H9 (cell line): ENCODE results near the gene FXYD1. TPM values are rescaled to one million over a fixed set of nuclear protein-coding genes. Genes with fewer than 3 reads are reported as not detected.

Source experiments
- DNase-seq: peaks from one replicate; pipeline ENCODE4 v3.0.0-alpha.2; 2017
- H2AFZ ChIP-seq: one replicate; pipeline ENCODE4 v1.6.1; 2013; ENCODE audit warnings: mild to moderate bottlenecking, low read length, control low read depth, moderate library complexity
- H2AK5ac ChIP-seq: 2 replicates; pipeline ENCODE4 v1.6.1; 2013; ENCODE audit warnings: low read length, control low read depth, mixed read lengths; ENCODE audit not compliant: insufficient read length
- H2BK120ac ChIP-seq: one replicate; pipeline ENCODE4 v1.6.1; 2013; ENCODE audit warnings: low read depth, mild to moderate bottlenecking, low read length, control low read depth, inconsistent platforms; ENCODE audit not compliant: poor library complexity, severe bottlenecking
- H2BK12ac ChIP-seq: 2 replicates; pipeline ENCODE4 v1.6.1; 2013; ENCODE audit warnings: low read length, control low read depth, mixed read lengths, low read depth; ENCODE audit not compliant: insufficient read length
- H2BK15ac ChIP-seq: 2 replicates; pipeline ENCODE4 v1.6.1; 2013; ENCODE audit warnings: low read depth, low read length, control low read depth
- H2BK20ac ChIP-seq: one replicate; pipeline ENCODE4 v1.6.1; 2013; ENCODE audit warnings: low read depth, mild to moderate bottlenecking, low read length, control low read depth, inconsistent platforms; ENCODE audit not compliant: poor library complexity, severe bottlenecking
- H2BK5ac ChIP-seq: 2 replicates; pipeline ENCODE4 v1.6.1; 2013; ENCODE audit warnings: low read length, control low read depth, mixed read lengths; ENCODE audit not compliant: insufficient read length
- H3K14ac ChIP-seq: 2 replicates; pipeline ENCODE4 v1.6.1; 2013; ENCODE audit warnings: low read length, control low read depth; ENCODE audit not compliant: insufficient read depth
- H3K18ac ChIP-seq: 2 replicates; pipeline ENCODE4 v1.6.1; 2013; ENCODE audit warnings: low read depth, mild to moderate bottlenecking, mixed read lengths, low read length, control low read depth; ENCODE audit not compliant: insufficient read length
- H3K23ac ChIP-seq: 2 replicates; pipeline ENCODE4 v1.6.1; 2013; ENCODE audit warnings: low read length, control low read depth, mixed read lengths, low read depth; ENCODE audit not compliant: insufficient read length
- H3K23me2 ChIP-seq: 2 replicates; pipeline ENCODE4 v1.6.1; 2013; ENCODE audit warnings: low read depth, mild to moderate bottlenecking, mixed read lengths, low read length, control low read depth; ENCODE audit not compliant: insufficient read length, poor library complexity, severe bottlenecking
- H3K27ac ChIP-seq: 2 replicates; pipeline ENCODE4 v1.5.1; 2013; ENCODE audit warnings: low read length, control low read depth, mixed read lengths, low read depth; ENCODE audit not compliant: insufficient read length
- H3K27me3 ChIP-seq: 2 replicates; pipeline ENCODE4 v1.6.1; 2013; ENCODE audit warnings: low read length, control low read depth, inconsistent platforms; ENCODE audit not compliant: insufficient read depth
- H3K4ac ChIP-seq: 2 replicates; pipeline ENCODE4 v1.6.1; 2013; ENCODE audit warnings: low read depth, mild to moderate bottlenecking, control low read depth, inconsistent platforms, low read length, moderate library complexity
- H3K4me1 ChIP-seq: 2 replicates; pipeline ENCODE4 v1.6.1; 2013; ENCODE audit warnings: low read length, control low read depth, inconsistent platforms; ENCODE audit not compliant: insufficient read depth
- H3K4me2 ChIP-seq: 2 replicates; pipeline ENCODE4 v1.6.1; 2013; ENCODE audit warnings: low read length, control low read depth, mixed read lengths; ENCODE audit not compliant: insufficient read length, insufficient read depth
- H3K56ac ChIP-seq: 2 replicates; pipeline ENCODE4 v1.6.1; 2013; ENCODE audit warnings: low read depth, mild to moderate bottlenecking, mixed read lengths, low read length, control low read depth; ENCODE audit not compliant: insufficient read length
- H3K79me1 ChIP-seq: 2 replicates; pipeline ENCODE4 v1.6.1; 2013; ENCODE audit warnings: low read depth, mild to moderate bottlenecking, moderate library complexity, low read length, control low read depth, inconsistent platforms; ENCODE audit not compliant: insufficient read depth, poor library complexity, severe bottlenecking
- H3K79me2 ChIP-seq: 2 replicates; pipeline ENCODE4 v1.6.1; 2013; ENCODE audit warnings: low read length, control low read depth, inconsistent platforms; ENCODE audit not compliant: insufficient read depth
- H3K9ac ChIP-seq: 2 replicates; pipeline ENCODE4 v1.6.1; 2013; ENCODE audit warnings: low read length, control low read depth, mixed read lengths; ENCODE audit not compliant: insufficient read length; ENCODE audit errors: extremely low read depth
- H3K9me3 ChIP-seq: one replicate; pipeline ENCODE4 v1.6.1; 2013; ENCODE audit warnings: low read depth, low read length, inconsistent platforms; ENCODE audit not compliant: control insufficient read depth
- H3T11ph ChIP-seq: one replicate; pipeline ENCODE4 v1.6.1; 2013; ENCODE audit warnings: mild to moderate bottlenecking, low read length, control low read depth, inconsistent platforms
- H4K20me1 ChIP-seq: one replicate; pipeline ENCODE4 v1.6.1; 2013; ENCODE audit not compliant: control insufficient read depth, insufficient read length, insufficient read depth
- H4K5ac ChIP-seq: 2 replicates; pipeline ENCODE4 v1.6.1; 2013; ENCODE audit warnings: low read depth, mild to moderate bottlenecking, mixed read lengths, low read length, control low read depth; ENCODE audit not compliant: insufficient read length
- H4K8ac ChIP-seq: replicated peaks from 2 replicates; pipeline ENCODE4 v1.6.1; 2013; ENCODE audit warnings: low read length, control low read depth, mixed read lengths, low read depth; ENCODE audit not compliant: insufficient read length
- H4K91ac ChIP-seq: 2 replicates; pipeline ENCODE4 v1.6.1; 2013; ENCODE audit warnings: low read depth, mild to moderate bottlenecking, moderate library complexity, mixed read lengths, low read length, control low read depth; ENCODE audit not compliant: insufficient read length
- H3K27ac Mint-ChIP-seq, 3 experiments: 2 replicates in 2 of 3; 3 replicates in 1 of 3; pipeline ENCODE4 v1.8.0; 2020 to 2021; ENCODE audit warnings: mixed read lengths in 3 of 3, mild to moderate bottlenecking in 1 of 3, moderate library complexity in 1 of 3
- H3K27me3 Mint-ChIP-seq: 2 replicates; pipeline ENCODE4 v1.8.0; 2021; ENCODE audit warnings: low read depth, mild to moderate bottlenecking, moderate library complexity, mixed read lengths
- H3K36me3 Mint-ChIP-seq, 3 experiments: 2 replicates in 2 of 3; 3 replicates in 1 of 3; pipeline ENCODE4 v1.8.0; 2020 to 2021; ENCODE audit warnings: low read depth in 3 of 3, mixed read lengths in 3 of 3; ENCODE audit not compliant: insufficient read depth in 1 of 3
- H3K4me1 Mint-ChIP-seq, 2 experiments: 2 replicates each; pipeline ENCODE4 v1.8.0; 2020; ENCODE audit warnings: mixed read lengths in 2 of 2
- H3K4me3 Mint-ChIP-seq, 2 experiments: 2 replicates in 1 of 2; 3 replicates in 1 of 2; pipeline ENCODE4 v1.8.0; 2020 to 2021; ENCODE audit warnings: mild to moderate bottlenecking in 2 of 2, mixed read lengths in 2 of 2, moderate library complexity in 1 of 2
- H3K9me3 Mint-ChIP-seq, 2 experiments: 2 replicates in 1 of 2; 3 replicates in 1 of 2; pipeline ENCODE4 v1.8.0; 2020; ENCODE audit warnings: mild to moderate bottlenecking in 2 of 2, mixed read lengths in 2 of 2, moderate library complexity in 1 of 2
- CTCF ChIP-seq: fragments of 200-600 bp; sonication (generic); conservative IDR thresholded peaks from 3 replicates; pipeline ENCODE4 v1.8.0; 2021; ENCODE audit warnings: antibody characterized with exemption, mild to moderate bottlenecking
- WGBS: extraction: QIAGEN DNeasy Blood & Tissue Kit; methylation state at CpG from one replicate; pipeline ENCODE4 v1.1.7; 2013; ENCODE audit warnings: missing lambda C conversion rate, low lambda C conversion rate, mixed read lengths; ENCODE audit not compliant: insufficient read length; ENCODE audit errors: extremely low coverage; 5-methylcytosine and 5-hydroxymethylcytosine counted together
- total RNA-seq: library from RNA; stranded (reverse); gene quantifications from 2 replicates; pipeline ENCODE4 v1.2.1, GENCODE V29; 2021

Gene FXYD1
- total RNA-seq, 1 experiment from 2014 or later = 7.7 TPM

GRCh38 chr19:35125749-35126623 is 12.6 kb upstream of the FXYD1 start:
- H3K79me2 ChIP-seq = no peaks in the 10 kb centered on the region
- H3K36me3 Mint-ChIP-seq = no peaks in the 10 kb centered on the region
- no peak overlapping the region for H3K4me3 Mint-ChIP-seq
- no peak overlapping the region for H2BK15ac ChIP-seq
- no peak overlapping the region for H3K4ac ChIP-seq
- H4K8ac ChIP-seq = no peak overlapping the region
- no peak overlapping the region for H3K56ac ChIP-seq
- H2BK12ac ChIP-seq = no peak overlapping the region
- H3K79me1 ChIP-seq = no peaks in the 10 kb centered on the region
- H3K27me3 Mint-ChIP-seq = peaks cover 9% of the 10 kb centered on the region
- no peak overlapping the region for H2BK5ac ChIP-seq
- H2AFZ ChIP-seq = no peak overlapping the region
- no peak overlapping the region for H3K18ac ChIP-seq
- H3K23ac ChIP-seq = no peak overlapping the region
- H3T11ph ChIP-seq = no peak overlapping the region
- H3K23me2 ChIP-seq = no peaks in the 10 kb centered on the region
- H3K4me2 ChIP-seq = no peak overlapping the region
- no peak overlapping the region for H2BK20ac ChIP-seq
- peak overlapping the region in 1 of 3 experiments; percentile 74; a peak in 4 of 7 replicates for H3K27ac Mint-ChIP-seq
- no peak overlapping the region for H4K5ac ChIP-seq
- TF ChIP-seq CTCF = no peak
- H3K9ac ChIP-seq = no peak overlapping the region
- no peak overlapping the region for H2AK5ac ChIP-seq
- no peaks in the 10 kb centered on the region for H3K27me3 ChIP-seq
- no peak overlapping the region for H3K27ac ChIP-seq
- H3K9me3 ChIP-seq = no peaks in the 10 kb centered on the region
- H3K14ac ChIP-seq = no peak overlapping the region
- no peak overlapping the region for H2BK120ac ChIP-seq
- H4K20me1 ChIP-seq = no peaks in the 10 kb centered on the region
- H4K91ac ChIP-seq = no peak overlapping the region
- H3K9me3 Mint-ChIP-seq = no peaks in the 10 kb centered on the region
- H3K4me1 ChIP-seq = no peaks in the 10 kb centered on the region; the same call in 1 of the 2 replicates
- H3K4me1 Mint-ChIP-seq = peaks cover 21 to 26% of the 10 kb centered on the region in 2 experiments; a peak in 3 of 4 replicates
- no CpG with 5 or more reads among the region's 35 CpGs for WGBS
- no peak for DNase-seq
